ENCODE results near the gene ARRB1. TPM values are rescaled to one million over a fixed set of nuclear protein-coding genes. Genes with fewer than 3 reads are reported as not detected.

The ARRB1 gene
- total and polyA plus RNA-seq, 9 of the 15 experiments (the other 6 are each of a cell fraction or from before 2014, with no cell fraction given), result 6.6 to 45.4 (median 28.5) TPM

DNA sequence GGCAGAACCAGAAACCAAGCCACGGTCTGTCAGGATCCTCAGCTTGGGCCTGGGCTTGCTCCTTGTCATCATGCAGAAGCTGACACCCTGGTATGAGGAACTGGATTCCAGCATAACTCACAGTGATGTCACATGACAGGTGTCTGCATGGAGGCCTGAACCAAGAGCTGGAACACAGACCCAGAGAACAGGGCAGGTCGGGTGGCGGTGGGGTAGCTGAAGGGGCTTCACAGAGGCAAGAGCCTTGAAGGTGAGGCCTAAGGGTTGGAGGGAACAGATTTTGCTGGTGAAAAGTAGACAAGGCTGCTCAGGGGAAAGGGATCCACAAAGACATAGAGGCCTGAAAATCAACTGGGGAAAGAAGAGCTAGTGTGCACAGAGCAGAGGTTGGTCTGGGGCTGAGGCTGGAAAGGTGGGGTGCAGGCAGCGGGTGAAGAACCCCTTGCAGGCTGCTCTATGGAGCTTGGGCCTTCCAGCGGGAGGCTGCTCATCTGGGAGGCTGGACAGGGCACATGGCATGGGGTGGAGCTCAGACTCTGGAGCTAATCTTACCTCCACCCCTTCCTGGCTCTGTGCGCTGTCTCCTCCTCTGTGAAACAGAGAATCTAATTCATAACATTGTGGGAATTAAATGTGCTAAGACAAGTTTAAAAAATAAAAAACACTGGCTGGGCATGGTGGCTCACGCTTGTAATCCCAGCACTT, 29.4 kb upstream of the ARRB1 start (continued):
- TF ChIP-seq ZNF175 (CRISPR knock-in tag; IDR thresholded peaks at IDR 0.05; ENCODE audit: low read depth) (no peak), TEAD1 (CRISPR knock-in tag; IDR thresholded peaks at IDR 0.05) (peak; percentile 63 to 93; a peak in 3 of 4 replicates), FOXJ3 (CRISPR knock-in tag; IDR thresholded peaks at IDR 0.05) (no peak)

DNA sequence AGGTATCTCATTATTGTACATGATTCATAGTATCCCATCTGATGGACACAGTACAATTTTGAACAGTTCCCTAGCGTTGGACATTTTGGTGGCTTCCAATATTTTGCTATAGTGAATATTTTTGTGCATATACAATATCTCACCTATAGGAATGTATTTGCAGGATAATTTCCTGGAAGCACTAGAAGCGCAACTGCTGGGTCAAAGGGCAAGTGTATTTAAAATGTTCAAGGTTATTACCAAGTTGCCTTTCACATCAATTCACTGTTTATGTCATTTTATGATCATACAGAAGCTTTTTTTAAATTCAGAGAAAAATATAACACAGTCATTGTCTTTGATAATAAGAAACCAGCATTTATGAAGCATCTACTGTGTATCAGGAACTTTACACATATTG, 28.8 kb upstream of the ARRB1 start:
- Histone ChIP-seq H3K9me1 (ENCODE audit: control insufficient read depth, insufficient read depth, low read length) (no peaks in the 10 kb centered on the region), H3K36me3 (ENCODE audit: control insufficient read depth, insufficient read depth, low read length) (no peaks in the 10 kb centered on the region), H3K27me3 (ENCODE audit: control insufficient read depth in 2 of 2, insufficient read depth in 2 of 2, low read length in 2 of 2) (no peaks in the 10 kb centered on the region), H3K9ac (ENCODE audit: insufficient read depth in 1 of 2, low read depth in 2 of 2, low read length in 2 of 2) (no peak overlapping the region), H3K4me1 (replicated peaks in 1 of 2; ENCODE audit: control insufficient read depth in 2 of 2, insufficient read depth in 2 of 2, low read length in 2 of 2) (peaks cover 12 to 27% of the 10 kb centered on the region in 2 experiments; a peak in 4 of 5 replicates), H3K79me2 (ENCODE audit: control insufficient read depth, insufficient read depth, low read length) (no peaks in the 10 kb centered on the region), H4K20me1 (replicated peaks; ENCODE audit: control insufficient read depth, insufficient read depth, low read length) (no peaks in the 10 kb centered on the region), H3K4me3 (no peak overlapping the region), H3K4me2 (ENCODE audit: insufficient read depth, low read length) (no peak overlapping the region), H2AFZ (ENCODE audit: low read depth, low read length) (peak overlapping the region; percentile 77), H3K9me3 (replicated peaks; ENCODE audit: control insufficient read depth, insufficient read depth, low read depth, low read length) (no peaks in the 10 kb centered on the region), H3K27ac (ENCODE audit: extremely low read depth, low read depth, low read length) (no peak overlapping the region)
- intact Hi-C loops (cut with micrococcal nuclease), result no loop called here
- ChIA-PET POLR2A (interaction anchor here (0.9 to 3.2 kb wide), 5 partner anchors 9 to 123 kb away, joined by 3 to 14 read pairs (median 4); no protein-coding TSS in a partner anchor), CTCF (ENCODE audit: low intra/inter-chr PET ratio) (no interaction called here)
- in situ Hi-C loops (cut with MboI), result loop anchor here (5.0 kb wide), 2 partner anchors 53 to 103 kb away; no protein-coding TSS in a partner anchor
- BruUV-seq (replicated peaks), result no TSS peak
- DNase-seq (ENCODE audit: extremely low read depth in 1 of 4, low spot score in 3 of 4), result no peak
- no peak for FAIRE-seq
- no peak for ATAC-seq
- 55% methylated on average over 2 of the region's 2 CpGs for WGBS (ENCODE audit: insufficient coverage, low coverage, missing lambda C conversion rate)
- no peak for TF ChIP-seq ZNF57 (CRISPR knock-in tag; IDR thresholded peaks at IDR 0.05)
- no peak for TF ChIP-seq MCM7 (IDR thresholded peaks at IDR 0.05)
- no peak for TF ChIP-seq SNRNP70 (optimal IDR thresholded peaks at IDR 0.05; ENCODE audit: low read depth, low read length)
- TF ChIP-seq NFATC3 (IDR thresholded peaks at IDR 0.05), result no peak
- no peak for TF ChIP-seq NONO (IDR thresholded peaks at IDR 0.05; ENCODE audit: low read depth in 2 of 2, low read length in 1 of 2)
- TF ChIP-seq SMARCB1 (IDR thresholded peaks at IDR 0.05; ENCODE audit: insufficient read length, low read depth), result no peak
- no peak for TF ChIP-seq ZFX (CRISPR knock-in tag; IDR thresholded peaks at IDR 0.05)
- no peak for TF ChIP-seq ZNF764 (CRISPR knock-in tag; IDR thresholded peaks at IDR 0.05; ENCODE audit: low read depth)
- TF ChIP-seq, protein P1, sequence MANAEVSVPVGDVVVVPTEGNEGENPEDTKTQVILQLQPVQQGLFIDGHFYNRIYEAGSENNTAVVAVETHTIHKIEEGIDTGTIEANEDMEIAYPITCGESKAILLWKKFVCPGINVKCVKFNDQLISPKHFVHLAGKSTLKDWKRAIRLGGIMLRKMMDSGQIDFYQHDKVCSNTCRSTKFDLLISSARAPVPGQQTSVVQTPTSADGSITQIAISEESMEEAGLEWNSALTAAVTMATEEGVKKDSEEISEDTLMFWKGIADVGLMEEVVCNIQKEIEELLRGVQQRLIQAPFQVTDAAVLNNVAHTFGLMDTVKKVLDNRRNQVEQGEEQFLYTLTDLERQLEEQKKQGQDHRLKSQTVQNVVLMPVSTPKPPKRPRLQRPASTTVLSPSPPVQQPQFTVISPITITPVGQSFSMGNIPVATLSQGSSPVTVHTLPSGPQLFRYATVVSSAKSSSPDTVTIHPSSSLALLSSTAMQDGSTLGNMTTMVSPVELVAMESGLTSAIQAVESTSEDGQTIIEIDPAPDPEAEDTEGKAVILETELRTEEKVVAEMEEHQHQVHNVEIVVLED (CRISPR knock-in tag; IDR thresholded peaks at IDR 0.05), result no peak
- no peak for TF ChIP-seq KAT7 (CRISPR knock-in tag; IDR thresholded peaks at IDR 0.05; ENCODE audit: borderline replicate concordance)
- TF ChIP-seq XRCC5 (IDR thresholded peaks at IDR 0.05; ENCODE audit: low read depth, low read length), result no peak
- no peak for TF ChIP-seq SREBF1 (IDR thresholded peaks at IDR 0.05; ENCODE audit: borderline replicate concordance, low read depth, low read length)
- no peak for TF ChIP-seq ZNF175 (CRISPR knock-in tag; IDR thresholded peaks at IDR 0.05; ENCODE audit: low read depth)
- TF ChIP-seq, protein P2, sequence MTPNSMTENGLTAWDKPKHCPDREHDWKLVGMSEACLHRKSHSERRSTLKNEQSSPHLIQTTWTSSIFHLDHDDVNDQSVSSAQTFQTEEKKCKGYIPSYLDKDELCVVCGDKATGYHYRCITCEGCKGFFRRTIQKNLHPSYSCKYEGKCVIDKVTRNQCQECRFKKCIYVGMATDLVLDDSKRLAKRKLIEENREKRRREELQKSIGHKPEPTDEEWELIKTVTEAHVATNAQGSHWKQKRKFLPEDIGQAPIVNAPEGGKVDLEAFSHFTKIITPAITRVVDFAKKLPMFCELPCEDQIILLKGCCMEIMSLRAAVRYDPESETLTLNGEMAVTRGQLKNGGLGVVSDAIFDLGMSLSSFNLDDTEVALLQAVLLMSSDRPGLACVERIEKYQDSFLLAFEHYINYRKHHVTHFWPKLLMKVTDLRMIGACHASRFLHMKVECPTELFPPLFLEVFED (CRISPR knock-in tag; conservative IDR thresholded peaks at IDR 0.05), result no peak
- TF ChIP-seq ZNF146 (CRISPR knock-in tag; IDR thresholded peaks at IDR 0.05; ENCODE audit: unreplicated experiment), result no peak
